Measurements from ENCODE around the gene MPDZ.

GRCh38 chr9:13142776-13143175 lies 136.7 kb downstream of the MPDZ start:
- TF ChIP-seq RAD21 (conservative IDR thresholded peaks at IDR 0.05 in 1 of 2, IDR thresholded peaks at IDR 0.05 in 1 of 2): no peak
- TF ChIP-seq, protein P1, sequence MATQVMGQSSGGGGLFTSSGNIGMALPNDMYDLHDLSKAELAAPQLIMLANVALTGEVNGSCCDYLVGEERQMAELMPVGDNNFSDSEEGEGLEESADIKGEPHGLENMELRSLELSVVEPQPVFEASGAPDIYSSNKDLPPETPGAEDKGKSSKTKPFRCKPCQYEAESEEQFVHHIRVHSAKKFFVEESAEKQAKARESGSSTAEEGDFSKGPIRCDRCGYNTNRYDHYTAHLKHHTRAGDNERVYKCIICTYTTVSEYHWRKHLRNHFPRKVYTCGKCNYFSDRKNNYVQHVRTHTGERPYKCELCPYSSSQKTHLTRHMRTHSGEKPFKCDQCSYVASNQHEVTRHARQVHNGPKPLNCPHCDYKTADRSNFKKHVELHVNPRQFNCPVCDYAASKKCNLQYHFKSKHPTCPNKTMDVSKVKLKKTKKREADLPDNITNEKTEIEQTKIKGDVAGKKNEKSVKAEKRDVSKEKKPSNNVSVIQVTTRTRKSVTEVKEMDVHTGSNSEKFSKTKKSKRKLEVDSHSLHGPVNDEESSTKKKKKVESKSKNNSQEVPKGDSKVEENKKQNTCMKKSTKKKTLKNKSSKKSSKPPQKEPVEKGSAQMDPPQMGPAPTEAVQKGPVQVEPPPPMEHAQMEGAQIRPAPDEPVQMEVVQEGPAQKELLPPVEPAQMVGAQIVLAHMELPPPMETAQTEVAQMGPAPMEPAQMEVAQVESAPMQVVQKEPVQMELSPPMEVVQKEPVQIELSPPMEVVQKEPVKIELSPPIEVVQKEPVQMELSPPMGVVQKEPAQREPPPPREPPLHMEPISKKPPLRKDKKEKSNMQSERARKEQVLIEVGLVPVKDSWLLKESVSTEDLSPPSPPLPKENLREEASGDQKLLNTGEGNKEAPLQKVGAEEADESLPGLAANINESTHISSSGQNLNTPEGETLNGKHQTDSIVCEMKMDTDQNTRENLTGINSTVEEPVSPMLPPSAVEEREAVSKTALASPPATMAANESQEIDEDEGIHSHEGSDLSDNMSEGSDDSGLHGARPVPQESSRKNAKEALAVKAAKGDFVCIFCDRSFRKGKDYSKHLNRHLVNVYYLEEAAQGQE (IDR thresholded peaks at IDR 0.05): no peak
- no peak for TF ChIP-seq JUN (IDR thresholded peaks at IDR 0.05)
- TF ChIP-seq CHD2 (IDR thresholded peaks at IDR 0.05; ENCODE audit: low read length, partially characterized antibody): no peak
- TF ChIP-seq CEBPB (IDR thresholded peaks at IDR 0.05): no peak
- no peak for TF ChIP-seq NR3C1 (IDR thresholded peaks at IDR 0.05)
- TF ChIP-seq KDM1A (IDR thresholded peaks at IDR 0.05; ENCODE audit: low read depth): no peak
- no peak for TF ChIP-seq EP300 (IDR thresholded peaks at IDR 0.05)
- TF ChIP-seq CBX2 (IDR thresholded peaks at IDR 0.05; ENCODE audit: borderline replicate concordance, low read depth): no peak
- TF ChIP-seq BHLHE40 (IDR thresholded peaks at IDR 0.05; ENCODE audit: low read depth, low read length): no peak
- no peak for TF ChIP-seq GATA3 (IDR thresholded peaks at IDR 0.05; ENCODE audit: borderline replicate concordance)

Measured in A549 (cell line).